Ishikawa (cell line): ENCODE measurements around the gene ARMC9.

ENCODE experiments used
- CEBPB ChIP-seq: IDR thresholded peaks from 2 replicates; pipeline ENCODE4 v1.6.1; 2012
- CREB1 ChIP-seq: IDR thresholded peaks from 2 replicates; pipeline ENCODE4 v1.6.1; 2012; ENCODE audit warnings: low read depth
- EGR1 ChIP-seq: IDR thresholded peaks from 2 replicates; pipeline ENCODE4 v1.6.1; 2012
- EP300 ChIP-seq: IDR thresholded peaks from 2 replicates; pipeline ENCODE4 v1.6.1; 2012; ENCODE audit warnings: borderline replicate concordance
- FOXM1 ChIP-seq: IDR thresholded peaks from 2 replicates; pipeline ENCODE4 v1.6.1; 2012; ENCODE audit warnings: low read depth, borderline replicate concordance
- MAX ChIP-seq: IDR thresholded peaks from 2 replicates; pipeline ENCODE4 v1.6.1; 2012
- NFIC ChIP-seq: IDR thresholded peaks from 2 replicates; pipeline ENCODE4 v1.6.1; 2012
- RAD21 ChIP-seq: IDR thresholded peaks from 2 replicates; pipeline ENCODE4 v1.6.1; 2012; ENCODE audit warnings: low read depth
- REST ChIP-seq: IDR thresholded peaks from 2 replicates; pipeline ENCODE4 v1.6.1; 2012; ENCODE audit warnings: low read depth, mild to moderate bottlenecking
- TAF1 ChIP-seq: IDR thresholded peaks from 2 replicates; pipeline ENCODE4 v1.6.1; 2012; ENCODE audit warnings: low read depth, mild to moderate bottlenecking
- TCF12 ChIP-seq: IDR thresholded peaks from 2 replicates; pipeline ENCODE4 v1.6.1; 2012; ENCODE audit warnings: low read depth
- TEAD4 ChIP-seq: IDR thresholded peaks from 2 replicates; pipeline ENCODE4 v1.6.1; 2012
- USF1 ChIP-seq: IDR thresholded peaks from 2 replicates; pipeline ENCODE4 v1.6.1; 2012
- YY1 ChIP-seq: IDR thresholded peaks from 2 replicates; pipeline ENCODE4 v1.6.1; 2012; ENCODE audit warnings: low read depth
- ZBTB7A ChIP-seq: IDR thresholded peaks from 2 replicates; pipeline ENCODE4 v1.6.1; 2012; ENCODE audit warnings: low read depth

Gene ARMC9

GRCh38 chr2:231372326-231372725 is 173.9 kb downstream of the ARMC9 start:
- no peak for TF ChIP-seq EP300
- no peak for TF ChIP-seq CREB1
- no peak for TF ChIP-seq CEBPB
- TF ChIP-seq ZBTB7A: no peak
- no peak for TF ChIP-seq REST
- TF ChIP-seq RAD21: no peak
- TF ChIP-seq USF1: no peak
- no peak for TF ChIP-seq MAX
- no peak for TF ChIP-seq TAF1
- no peak for TF ChIP-seq TEAD4
- no peak for TF ChIP-seq YY1
- no peak for TF ChIP-seq FOXM1
- TF ChIP-seq NFIC: no peak
- TF ChIP-seq EGR1: no peak

GRCh38 chr2:231373184-231373583 is 174.8 kb downstream of the ARMC9 start:
- no peak for TF ChIP-seq TEAD4
- TF ChIP-seq FOXM1: no peak
- TF ChIP-seq CREB1: no peak
- no peak for TF ChIP-seq USF1
- TF ChIP-seq EGR1: no peak
- no peak for TF ChIP-seq MAX
- no peak for TF ChIP-seq RAD21
- TF ChIP-seq REST: no peak
- no peak for TF ChIP-seq TAF1
- no peak for TF ChIP-seq TCF12
- no peak for TF ChIP-seq ZBTB7A
- no peak for TF ChIP-seq CEBPB
- no peak for TF ChIP-seq YY1
- no peak for TF ChIP-seq NFIC
- TF ChIP-seq EP300: no peak

- TF ChIP-seq MAX: no peak
- no peak for TF ChIP-seq ZBTB7A
- TF ChIP-seq TEAD4: no peak
- no peak for TF ChIP-seq RAD21
- TF ChIP-seq EP300: no peak
- TF ChIP-seq CREB1: no peak
- no peak for TF ChIP-seq YY1
- no peak for TF ChIP-seq FOXM1
- TF ChIP-seq REST: no peak
- no peak for TF ChIP-seq TCF12
- no peak for TF ChIP-seq CEBPB
- no peak for TF ChIP-seq USF1
- TF ChIP-seq TAF1: no peak
- TF ChIP-seq EGR1: no peak
- no peak for TF ChIP-seq NFIC
Observed at GRCh38 chr2:231373786-231374349, 175.4 kb downstream of the ARMC9 start.

- no peak for TF ChIP-seq EP300
- no peak for TF ChIP-seq CEBPB
- no peak for TF ChIP-seq ZBTB7A
- TF ChIP-seq REST: no peak
- no peak for TF ChIP-seq FOXM1
- TF ChIP-seq TEAD4: no peak
- TF ChIP-seq RAD21: no peak
- TF ChIP-seq TAF1: no peak
- TF ChIP-seq USF1: no peak
- TF ChIP-seq CREB1: no peak
- no peak for TF ChIP-seq YY1
- no peak for TF ChIP-seq EGR1
- no peak for TF ChIP-seq NFIC
- TF ChIP-seq TCF12: no peak
- TF ChIP-seq MAX: no peak
Observed at GRCh38 chr2:231374771-231375170, 176.3 kb downstream of the ARMC9 start.
